NT2/D1 (cell line): ENCODE measurements around the gene HIRA.

ENCODE experiments used
- YY1 ChIP-seq: IDR thresholded peaks from 2 replicates; pipeline ENCODE4 v1.6.1; 2011; ENCODE audit not compliant: insufficient read length, insufficient read depth
- ZNF274 ChIP-seq: IDR thresholded peaks from 2 replicates; pipeline ENCODE4 v1.6.1; 2011; ENCODE audit warnings: mild to moderate bottlenecking, low read depth, low read length

DNA sequence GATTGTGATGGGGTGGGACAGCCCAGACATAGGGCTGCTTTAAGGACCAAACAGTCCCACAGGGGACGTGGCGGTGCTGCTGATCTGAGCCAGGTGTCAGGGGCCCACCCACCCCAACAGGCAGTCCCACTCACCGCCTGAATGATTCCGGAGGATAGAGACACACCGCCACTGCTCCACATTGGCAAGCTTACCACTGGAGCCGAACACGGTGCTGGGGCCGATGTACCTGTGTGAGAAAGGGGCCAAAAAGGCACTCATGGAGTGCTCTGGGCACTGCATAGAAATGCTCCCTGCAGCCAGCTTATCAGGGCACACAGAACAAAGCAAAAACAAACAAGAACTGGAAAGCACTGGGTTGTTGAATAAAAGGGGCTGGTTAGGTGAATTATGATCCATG is 25.9 kb downstream of the HIRA start:
- TF ChIP-seq YY1 (no peak), ZNF274 (no peak)
